NCI-H187 (cell line): ENCODE measurements around the gene TMEM33.
"Not testable (repeated sequence)": the region's sequence is repeated elsewhere in the genome, so short reads cannot be mapped to it uniquely, and the experiment has no call there.

Experiments
- DNase-seq, 2 experiments: peaks; one replicate each; lab custom pipeline; 2025; lab: John Stamatoyannopoulos, UW

Gene TMEM33

DNA sequence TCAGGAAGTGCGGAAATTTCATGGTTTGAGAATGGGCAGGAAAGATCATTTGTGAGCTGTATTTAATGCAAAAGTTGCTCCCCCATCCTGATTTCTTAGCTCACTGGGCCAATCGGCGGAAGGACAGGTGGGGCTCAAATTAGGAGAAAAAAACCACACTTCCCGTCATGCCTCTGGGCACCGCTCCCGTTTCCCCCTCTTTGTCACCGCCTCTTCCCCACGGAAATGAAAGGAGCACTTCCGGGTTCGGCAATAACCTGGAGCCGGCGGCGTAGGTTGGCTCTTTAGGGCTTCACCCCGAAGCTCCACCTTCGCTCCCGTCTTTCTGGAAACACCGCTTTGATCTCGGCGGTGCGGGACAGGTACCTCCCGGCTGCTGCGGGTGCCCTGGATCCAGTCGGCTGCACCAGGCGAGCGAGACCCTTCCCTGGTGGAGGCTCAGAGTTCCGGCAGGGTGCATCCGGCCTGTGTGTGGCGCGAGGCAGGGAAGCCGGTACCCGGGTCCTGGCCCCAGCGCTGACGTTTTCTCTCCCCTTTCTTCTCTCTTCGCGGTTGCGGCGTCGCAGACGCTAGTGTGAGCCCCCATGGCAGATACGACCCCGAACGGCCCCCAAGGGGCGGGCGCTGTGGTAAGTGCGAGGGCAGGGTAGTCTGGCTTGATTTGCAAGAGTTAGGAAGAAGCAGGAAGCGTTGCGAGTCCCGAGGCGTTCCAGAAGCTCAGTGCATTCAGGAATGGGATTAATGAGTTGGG lies at the start of gene TMEM33:
TSS of gene TMEM33 (plus strand) at position 529 of the 751 bp plus-strand sequence. CDS start at position 585, 56 bp downstream.
- peak; percentile 74 to 82 for DNase-seq

DNA sequence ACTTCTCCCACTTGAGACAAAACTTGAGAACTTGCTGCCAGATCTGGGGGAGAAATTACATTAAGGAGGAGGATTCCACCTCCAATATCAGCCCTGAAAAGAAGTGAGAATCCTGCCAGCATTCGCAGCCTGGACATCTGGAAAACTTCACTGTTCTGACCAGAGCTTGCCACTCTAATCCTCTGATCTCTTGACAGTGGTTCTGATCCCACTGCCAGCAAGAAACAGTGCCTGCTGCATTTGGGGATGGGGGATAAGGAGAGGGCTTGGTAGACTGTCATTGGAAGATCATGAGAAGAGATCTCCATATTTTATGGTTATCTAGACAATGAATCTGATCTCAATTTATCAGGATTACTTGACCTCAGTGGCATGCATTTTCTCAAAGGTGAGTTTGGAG lies 49.8 kb upstream of the TMEM33 start:
- DNase-seq, result no peak

GRCh38 chr4:41887277-41887676 lies 48.0 kb upstream of the TMEM33 start:
- no peak for DNase-seq

DNA sequence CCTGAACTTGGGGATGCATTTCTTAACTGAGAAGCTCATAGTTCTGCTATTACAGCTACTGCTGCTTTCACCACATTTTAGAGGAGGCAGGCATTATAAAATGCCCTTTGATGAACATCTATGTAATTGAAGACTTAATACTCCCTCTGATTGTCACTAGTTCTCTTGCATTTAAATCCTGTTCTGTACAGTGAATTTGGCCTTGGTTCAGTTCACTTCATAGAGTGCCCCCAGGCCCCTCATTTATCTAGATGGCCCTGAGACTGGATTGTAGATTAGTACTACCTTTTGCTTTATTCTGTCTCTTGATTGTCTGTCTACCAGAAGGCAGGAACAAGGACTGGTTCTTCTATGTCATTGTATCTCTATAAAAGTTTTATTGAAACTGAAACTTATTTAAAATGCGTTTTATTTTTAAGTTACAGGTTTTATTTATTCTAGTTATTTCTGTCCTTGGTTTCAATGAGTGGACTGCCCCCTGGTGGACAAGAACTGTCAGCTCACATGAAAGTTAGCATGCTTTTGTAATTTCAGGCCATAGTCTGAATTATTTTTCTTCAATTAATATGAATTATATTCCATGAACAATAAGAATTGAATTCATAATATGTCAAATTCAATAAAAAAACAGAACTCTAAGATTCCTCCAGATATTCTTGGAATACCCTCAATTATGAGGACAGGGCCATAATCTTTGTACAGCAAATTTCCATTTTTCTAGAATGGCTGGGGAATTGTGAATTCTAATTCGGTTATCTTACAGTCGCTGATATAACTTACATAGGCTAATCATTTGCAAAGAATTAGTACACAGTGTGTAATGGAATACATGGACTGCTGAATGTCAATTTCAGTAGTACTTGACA lies 47.2 kb upstream of the TMEM33 start:
- peak in 1 of 2 experiments; percentile 50 for DNase-seq

DNA sequence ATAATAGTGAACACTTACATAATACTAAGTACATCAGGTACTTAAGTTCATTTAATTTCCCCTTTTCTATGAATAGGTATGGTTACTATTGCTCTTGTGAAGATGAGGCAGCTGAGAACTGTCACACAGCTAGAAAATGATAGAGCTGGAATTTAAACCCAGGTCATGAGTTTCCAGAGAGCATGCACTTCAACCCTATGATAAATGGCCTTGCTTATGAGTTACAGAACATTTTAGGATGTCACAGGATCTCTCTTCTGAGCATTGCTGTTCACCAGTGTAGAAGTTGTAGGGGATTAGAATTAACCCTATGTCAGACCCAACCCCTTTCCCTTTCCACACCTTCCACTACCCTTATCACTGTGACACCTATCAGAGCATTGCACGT lies 46.5 kb upstream of the TMEM33 start:
- DNase-seq, result no peak

DNA sequence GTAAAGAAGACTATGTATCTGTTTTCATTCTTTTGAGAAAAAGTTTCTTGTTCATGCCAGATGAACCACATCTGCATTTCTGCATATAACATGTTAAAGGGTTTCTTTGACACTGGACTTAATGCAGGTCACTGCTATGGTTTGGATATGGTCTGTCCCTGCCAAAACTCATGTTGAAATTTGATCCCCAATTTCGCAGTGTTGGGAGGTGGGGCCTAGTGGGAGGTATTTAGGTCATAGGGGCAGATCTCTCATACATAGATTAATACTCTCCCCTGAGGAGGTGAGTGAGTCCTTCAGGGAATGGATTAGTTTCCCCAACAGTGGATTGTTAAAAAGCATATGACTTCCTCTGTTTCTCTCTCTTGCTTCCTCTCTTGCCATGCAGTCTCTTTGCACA lies 45.9 kb upstream of the TMEM33 start:
- no peak for DNase-seq

DNA sequence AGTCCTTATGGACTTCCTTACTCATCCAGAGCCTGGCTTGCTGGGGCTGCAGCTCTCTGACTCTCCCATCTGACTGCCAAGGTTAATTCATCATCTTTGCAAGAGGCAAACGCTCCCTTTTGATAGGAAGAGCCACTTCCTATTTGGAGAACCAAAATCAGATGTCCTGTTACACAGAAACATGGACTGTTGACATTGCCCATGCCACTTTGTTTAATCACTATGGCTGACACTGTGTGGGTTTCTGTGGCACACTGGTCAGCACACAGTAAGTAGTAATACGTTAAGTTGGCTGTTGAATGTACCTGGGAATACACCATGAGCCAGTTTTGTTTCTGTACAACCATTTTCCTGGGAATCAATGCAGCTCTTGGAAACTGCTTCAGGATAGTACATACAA lies 45.1 kb upstream of the TMEM33 start:
- DNase-seq, result no peak

DNA sequence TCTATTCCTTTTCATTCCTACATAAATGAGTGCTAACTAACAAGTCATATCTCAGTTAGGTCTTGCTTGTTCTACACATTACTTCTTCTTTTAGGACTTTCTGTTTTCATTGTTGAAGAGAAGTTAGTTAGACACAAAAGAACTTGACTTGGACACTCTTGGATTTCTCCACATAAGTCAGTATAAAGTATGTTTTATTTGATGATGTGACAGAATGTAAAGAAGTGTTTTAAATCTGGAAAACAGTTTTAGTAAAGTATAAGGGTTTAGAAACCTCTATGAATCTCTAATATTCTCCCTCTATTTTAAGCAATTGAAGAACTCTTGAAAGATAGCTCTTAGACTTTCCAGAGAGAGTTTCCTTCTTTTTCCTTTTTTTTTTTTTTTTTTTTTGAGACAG lies 38.6 kb upstream of the TMEM33 start:
- no peak for DNase-seq

GRCh38 chr4:41897698-41898097 lies 37.5 kb upstream of the TMEM33 start:
- no peak for DNase-seq

DNA sequence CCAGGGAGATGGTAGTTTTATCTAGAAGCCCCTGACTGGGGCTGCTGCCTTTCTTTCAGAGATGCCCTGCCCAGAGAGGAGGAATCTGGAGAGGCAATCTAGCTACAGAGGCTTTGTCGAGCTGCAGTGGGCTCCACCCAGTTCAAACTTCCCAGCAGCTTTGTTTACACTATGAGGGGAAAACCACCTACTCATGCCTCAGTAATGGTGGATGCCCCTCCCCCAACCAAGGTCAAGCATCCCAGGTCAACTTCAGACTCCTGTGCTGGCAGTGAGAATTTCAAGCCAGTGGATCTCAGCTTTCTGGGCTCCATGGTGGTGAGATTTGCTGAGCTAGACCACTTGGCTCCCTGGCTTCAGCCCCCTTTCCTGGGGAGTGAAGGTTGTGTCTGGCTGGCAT lies 26.1 kb upstream of the TMEM33 start:
- not testable (repeated sequence) for DNase-seq

DNA sequence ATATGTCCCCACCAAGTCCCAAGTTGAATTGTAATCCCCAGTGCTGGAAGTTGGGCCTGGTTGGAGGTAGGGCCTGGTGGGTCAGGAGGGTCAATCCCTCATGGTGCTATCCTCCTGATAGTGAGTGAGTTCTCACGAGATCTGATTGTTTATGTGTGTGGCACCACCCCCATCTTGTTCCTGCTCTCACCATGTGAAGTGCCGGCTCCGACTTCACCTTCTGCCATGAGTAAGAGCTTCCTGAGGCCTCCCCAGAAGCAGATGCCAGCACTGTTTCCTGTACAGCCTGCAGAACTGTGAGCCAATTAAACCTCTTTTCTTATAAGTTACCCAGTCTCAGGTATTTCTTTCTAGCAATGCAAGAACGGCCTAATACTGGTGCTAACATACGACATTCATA lies 22.7 kb upstream of the TMEM33 start:
- no peak for DNase-seq

GRCh38 chr4:41913509-41913908 lies 21.7 kb upstream of the TMEM33 start:
- no peak for DNase-seq

DNA sequence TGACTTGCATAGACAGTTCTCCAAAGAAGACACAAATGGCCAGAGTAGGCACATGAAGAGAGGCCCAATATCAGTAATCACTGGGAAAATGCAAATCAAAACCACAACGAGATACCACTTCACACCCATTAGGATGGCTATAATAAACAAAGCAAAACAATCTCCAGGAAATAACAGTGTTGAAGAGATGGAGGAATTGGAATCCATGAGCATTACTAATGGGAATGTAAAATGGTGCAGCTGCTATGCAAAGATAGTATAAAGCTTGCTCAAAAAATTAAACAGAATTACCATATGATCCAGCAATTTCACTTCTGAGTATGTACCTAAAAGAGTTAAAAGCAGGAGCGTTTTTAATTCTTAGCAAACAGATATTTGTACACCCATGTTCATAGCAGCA lies 17.0 kb upstream of the TMEM33 start:
- DNase-seq, result no peak

DNA sequence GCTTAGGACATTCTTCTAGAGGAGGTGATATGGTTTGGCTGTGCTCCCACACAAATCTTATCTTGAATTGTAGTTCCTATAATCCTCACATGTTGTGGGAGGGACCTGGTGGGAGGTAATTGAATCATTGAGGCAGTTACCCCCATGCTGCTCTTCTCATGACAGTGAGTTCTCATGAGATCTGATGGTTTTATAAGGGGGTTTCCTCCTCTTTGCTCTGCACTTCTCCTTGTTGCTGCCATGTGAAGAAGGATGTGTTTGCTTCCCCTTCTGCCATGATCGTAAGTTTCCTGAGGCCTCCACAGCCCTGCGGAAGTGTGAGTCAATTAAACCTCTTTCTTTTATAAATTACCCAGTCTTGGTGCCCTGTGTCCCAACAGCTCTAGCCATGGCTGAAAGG lies 14.8 kb upstream of the TMEM33 start:
- DNase-seq, result not testable (repeated sequence)

DNA sequence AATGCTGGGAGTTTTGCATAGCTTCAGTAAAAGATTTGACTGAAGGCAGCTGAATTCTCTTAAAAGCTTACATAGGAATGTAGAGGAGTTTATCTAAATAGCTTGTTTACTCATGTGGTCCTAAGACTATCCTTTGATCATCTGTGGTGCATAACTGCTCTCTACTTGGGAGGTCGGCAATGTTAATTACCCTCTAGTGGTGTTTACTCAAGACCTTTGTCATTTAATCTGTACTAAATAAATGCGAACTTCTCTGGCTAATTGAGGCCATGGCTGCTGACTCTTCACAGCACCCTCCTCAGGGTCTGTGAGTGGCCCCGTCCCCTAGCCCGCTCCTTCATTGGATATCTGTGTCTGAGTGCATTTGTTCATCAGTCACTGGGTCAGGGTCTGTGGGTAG lies 13.8 kb upstream of the TMEM33 start:
- no peak for DNase-seq

- DNase-seq, result no peak
These were observed 7.3 kb upstream of the TMEM33 start for GRCh38 chr4:41927796-41928499.

- no peak for DNase-seq
These were observed 4.9 kb upstream of the TMEM33 start for GRCh38 chr4:41930139-41930831.

GRCh38 chr4:41932988-41933387 lies 2.2 kb upstream of the TMEM33 start:
- no peak for DNase-seq

DNA sequence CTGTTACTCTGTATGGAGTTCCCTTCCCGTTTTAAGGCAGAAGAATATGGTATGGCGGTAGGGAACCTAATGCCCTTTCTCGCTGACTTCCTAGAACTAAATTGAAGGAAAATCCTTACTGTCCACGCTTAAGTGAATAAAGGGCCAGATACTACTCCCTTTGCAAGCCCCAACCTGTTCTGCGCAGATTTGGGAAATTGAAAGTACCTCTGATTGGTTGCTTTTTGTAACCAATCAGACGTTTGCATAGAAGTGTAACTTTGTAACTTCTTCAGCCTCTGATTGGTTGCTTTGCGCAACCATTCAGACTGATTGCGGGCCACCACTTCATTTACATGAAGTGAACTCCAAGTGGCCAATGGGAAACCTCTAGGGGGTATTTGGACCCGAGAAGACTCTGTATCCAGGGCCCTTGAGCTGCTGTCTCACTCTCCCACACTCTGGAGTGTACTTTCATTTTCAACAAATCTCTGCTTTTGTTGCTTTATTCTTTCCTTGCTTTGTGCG lies 1.2 kb upstream of the TMEM33 start:
- no peak for DNase-seq

- no peak for DNase-seq
These were observed 722 bp upstream of the TMEM33 start for GRCh38 chr4:41934514-41934900.

GRCh38 chr4:41935652-41936021 lies 408 bp downstream of the TMEM33 start:
- DNase-seq, result no peak
